Prostate gland (tissue), 2 donors: ENCODE data around the gene ZNF821. TPM values are rescaled to one million over a fixed set of nuclear protein-coding genes. Genes with fewer than 3 reads are reported as not detected.
"Not testable (repeated sequence)": the region's sequence is repeated elsewhere in the genome, so short reads cannot be mapped to it uniquely, and the experiment has no call there.

Source experiments
- DNase-seq: peaks from one replicate; pipeline ENCODE4 v3.0.0-alpha.2; 2019; ENCODE audit warnings: low spot score
- H3K27ac ChIP-seq, 2 donors: fragments of 200-600 bp; sonication (generic); 2 replicates each; pipeline ENCODE4 v1.5.1; 2017 to 2019
- H3K27me3 ChIP-seq: fragments of 200-600 bp; sonication (generic); replicated peaks from 2 replicates; pipeline ENCODE4 v1.5.1; 2019; ENCODE audit not compliant: insufficient read depth
- H3K36me3 ChIP-seq, 2 donors: fragments of 200-600 bp; sonication (generic); 1 replicate in 1 of 2; 2 replicates in 1 of 2; pipeline versions ENCODE4 v1.5.1 to v1.8.1; 2017 to 2019
- H3K4me1 ChIP-seq: fragments of 200-600 bp; sonication (generic); replicated peaks from 2 replicates; pipeline ENCODE4 v1.5.1; 2019
- H3K4me3 ChIP-seq, 2 donors: fragments of 200-600 bp; sonication (generic); 2 replicates each; pipeline ENCODE4 v1.5.1; 2017 to 2019
- H3K9me3 ChIP-seq: fragments of 200-600 bp; sonication (generic); 2 replicates; pipeline ENCODE4 v1.5.1; 2017
- POLR2A ChIP-seq: fragments of 450-650 bp; IDR thresholded peaks from one replicate; pipeline ENCODE4 v1.6.1; 2016; ENCODE audit warnings: antibody characterized with exemption, mild to moderate bottlenecking
- POLR2AphosphoS5 ChIP-seq: sonication (generic); formaldehyde crosslinking; IDR thresholded peaks from one replicate; pipeline ENCODE4 v1.6.1; 2017; ENCODE audit warnings: antibody characterized with exemption
- WGBS: methylation state at CpG from one replicate; pipeline ENCODE4 v1.1.5; 2018; 5-methylcytosine and 5-hydroxymethylcytosine counted together
- intact Hi-C: fragments of 100-400 bp; cut with DNase I; formaldehyde crosslinking; loops from one replicate; pipeline ENCODE4 v1.14.2; 2022
- total RNA-seq, 2 donors: library from RNA; depleted of rRNA; stranded (reverse); fragments of >200 nt; gene quantifications; one replicate each; pipeline ENCODE4 v1.1.0, GENCODE V29; 2016
- TF ChIP-seq, protein P1 (sequence below), 4 experiments: fragments of 200-600 bp in 2 of 4; fragments of 450-650 bp in 2 of 4; sonication (generic) in 2 of 4; IDR thresholded peaks; 1 replicate in 3 of 4; 2 replicates in 1 of 4; pipeline ENCODE4 v1.5.1; 2016 to 2019; ENCODE audit warnings: antibody characterized with exemption in 4 of 4, mild to moderate bottlenecking in 2 of 4, moderate library complexity in 2 of 4

The ZNF821 gene
- total RNA-seq, 2 donors from 2014 or later: 20.0 to 26.6 TPM

DNA sequence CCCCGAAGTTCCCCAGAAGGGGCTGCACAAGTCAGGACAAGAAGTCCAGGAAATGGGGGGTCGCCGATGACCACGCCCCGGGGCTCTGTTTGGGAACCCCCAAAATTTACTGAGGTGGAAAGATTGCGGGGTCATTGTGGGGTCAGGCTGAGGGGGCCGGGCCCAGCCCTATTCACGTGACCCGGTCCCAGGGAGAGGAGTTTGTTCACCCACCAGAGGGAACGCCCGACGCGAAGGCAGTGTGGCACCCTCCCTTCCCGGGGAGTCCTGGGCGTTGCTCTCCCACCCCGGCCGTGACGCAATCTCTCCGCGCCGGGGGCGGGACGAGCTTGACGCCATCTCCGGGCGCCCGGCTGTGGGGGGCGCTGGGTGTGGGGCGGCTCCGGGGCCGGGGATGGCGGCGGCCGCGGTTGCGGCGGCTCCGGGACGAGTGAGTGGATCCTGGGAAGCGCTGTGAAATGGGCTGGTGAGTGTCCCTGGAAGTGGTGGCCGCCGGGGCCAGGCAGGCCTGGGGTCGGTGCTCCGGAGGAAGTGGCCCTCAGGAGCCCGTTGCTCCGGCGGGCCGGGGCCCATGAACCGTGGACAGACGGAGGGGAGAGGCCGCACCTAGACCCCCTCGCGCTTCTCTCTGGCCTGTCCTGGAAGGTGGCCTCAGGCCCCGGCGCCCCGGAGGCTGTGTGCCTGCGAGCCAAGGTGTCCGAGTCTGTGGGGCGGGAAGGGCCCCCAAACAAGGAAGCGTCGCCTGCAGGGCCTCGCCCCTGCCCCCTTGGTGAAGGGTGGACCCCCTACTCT is 38.1 kb downstream of the ZNF821 start, which contains the start of gene ATXN1L:
Gene ATXN1L (plus strand): TSS at position 338 of the 792 bp plus-strand sequence. CDS start 3,765 bp downstream, outside the sequence.
- Histone ChIP-seq H3K4me3 (peak within 1 kb of the TSS; percentile 93 to 96), H3K36me3 (peaks cover 3 to 13% of the 10 kb centered on the region in 2 donors), H3K4me1 (peaks cover 4% of the 10 kb centered on the region), H3K27me3 (no peaks in the 10 kb centered on the region), H3K27ac (peak within 1 kb of the TSS; percentile 83 to 89), H3K9me3 (no peaks in the 10 kb centered on the region)
- TF ChIP-seq POLR2A: peak; percentile 86
- peak; percentile 93 for TF ChIP-seq POLR2AphosphoS5
- TF ChIP-seq, protein P1, sequence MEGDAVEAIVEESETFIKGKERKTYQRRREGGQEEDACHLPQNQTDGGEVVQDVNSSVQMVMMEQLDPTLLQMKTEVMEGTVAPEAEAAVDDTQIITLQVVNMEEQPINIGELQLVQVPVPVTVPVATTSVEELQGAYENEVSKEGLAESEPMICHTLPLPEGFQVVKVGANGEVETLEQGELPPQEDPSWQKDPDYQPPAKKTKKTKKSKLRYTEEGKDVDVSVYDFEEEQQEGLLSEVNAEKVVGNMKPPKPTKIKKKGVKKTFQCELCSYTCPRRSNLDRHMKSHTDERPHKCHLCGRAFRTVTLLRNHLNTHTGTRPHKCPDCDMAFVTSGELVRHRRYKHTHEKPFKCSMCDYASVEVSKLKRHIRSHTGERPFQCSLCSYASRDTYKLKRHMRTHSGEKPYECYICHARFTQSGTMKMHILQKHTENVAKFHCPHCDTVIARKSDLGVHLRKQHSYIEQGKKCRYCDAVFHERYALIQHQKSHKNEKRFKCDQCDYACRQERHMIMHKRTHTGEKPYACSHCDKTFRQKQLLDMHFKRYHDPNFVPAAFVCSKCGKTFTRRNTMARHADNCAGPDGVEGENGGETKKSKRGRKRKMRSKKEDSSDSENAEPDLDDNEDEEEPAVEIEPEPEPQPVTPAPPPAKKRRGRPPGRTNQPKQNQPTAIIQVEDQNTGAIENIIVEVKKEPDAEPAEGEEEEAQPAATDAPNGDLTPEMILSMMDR (IDR thresholded peaks at IDR 0.05): peak in 3 of 4 experiments; percentile 18 to 35 (median 24)
- intact Hi-C loops: loop anchor here (5.0 kb wide), 1 partner anchor 39 kb away; the partner anchor contains the start of gene AP1G1
- WGBS: under 1% methylated on average over 45 of the region's 62 CpGs
- peak; percentile 81 for DNase-seq

GRCh38 chr16:71843572-71843971 is 40.4 kb downstream of the ZNF821 start:
- Histone ChIP-seq H3K27me3 (no peaks in the 10 kb centered on the region), H3K9me3 (no peaks in the 10 kb centered on the region), H3K4me3 (no peak overlapping the region), H3K27ac (no peak overlapping the region), H3K36me3 (no peaks in the 10 kb centered on the region), H3K4me1 (peaks cover 4% of the 10 kb centered on the region)
- TF ChIP-seq POLR2A (no peak), POLR2AphosphoS5 (no peak)
- TF ChIP-seq, protein P1 (IDR thresholded peaks at IDR 0.05): no peak
- DNase-seq: no peak
- intact Hi-C loops: no loop called here
- 77% methylated on average over 2 of the region's 2 CpGs for WGBS

- TF ChIP-seq POLR2A (no peak), POLR2AphosphoS5 (no peak)
- TF ChIP-seq, protein P1 (IDR thresholded peaks at IDR 0.05): no peak
- no peak overlapping the region for H3K27ac ChIP-seq
- no peaks in the 10 kb centered on the region for H3K4me1 ChIP-seq
- H3K36me3 ChIP-seq: no peaks in the 10 kb centered on the region
- intact Hi-C loops: no loop called here
- no peak overlapping the region for H3K4me3 ChIP-seq
- DNase-seq: no peak
- 52% methylated on average over 7 of the region's 7 CpGs for WGBS
- H3K9me3 ChIP-seq: no peaks in the 10 kb centered on the region
- no peaks in the 10 kb centered on the region for H3K27me3 ChIP-seq
These were observed 43.9 kb downstream of the ZNF821 start for GRCh38 chr16:71840052-71840451.

DNA sequence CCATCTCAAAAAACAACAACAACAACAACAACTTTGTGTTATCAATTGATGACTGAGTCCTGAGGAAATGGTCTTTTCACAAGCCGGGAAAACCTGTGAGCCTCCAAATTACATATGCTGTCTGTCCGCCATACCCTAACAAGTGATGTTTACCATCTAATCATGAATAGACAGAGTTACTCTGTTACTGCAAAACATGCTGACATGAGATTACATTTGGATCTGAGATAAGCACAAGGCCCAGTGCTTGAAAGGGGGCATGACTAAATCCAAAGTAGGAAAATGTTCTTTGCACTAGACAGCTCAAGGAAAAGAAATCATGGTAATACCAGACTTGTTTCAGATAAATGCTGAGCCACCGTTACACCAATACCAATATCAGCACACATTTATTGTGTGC is 46.8 kb downstream of the ZNF821 start:
- Histone ChIP-seq H3K4me1 (no peaks in the 10 kb centered on the region), H3K27me3 (no peaks in the 10 kb centered on the region), H3K36me3 (no peaks in the 10 kb centered on the region), H3K9me3 (no peaks in the 10 kb centered on the region), H3K27ac (no peak overlapping the region), H3K4me3 (no peak overlapping the region)
- DNase-seq: no peak
- intact Hi-C loops: no loop called here
- WGBS: 86% methylated on average over 3 of the region's 3 CpGs
- TF ChIP-seq, protein P1 (IDR thresholded peaks at IDR 0.05): no peak
- TF ChIP-seq POLR2A (no peak), POLR2AphosphoS5 (no peak)

DNA sequence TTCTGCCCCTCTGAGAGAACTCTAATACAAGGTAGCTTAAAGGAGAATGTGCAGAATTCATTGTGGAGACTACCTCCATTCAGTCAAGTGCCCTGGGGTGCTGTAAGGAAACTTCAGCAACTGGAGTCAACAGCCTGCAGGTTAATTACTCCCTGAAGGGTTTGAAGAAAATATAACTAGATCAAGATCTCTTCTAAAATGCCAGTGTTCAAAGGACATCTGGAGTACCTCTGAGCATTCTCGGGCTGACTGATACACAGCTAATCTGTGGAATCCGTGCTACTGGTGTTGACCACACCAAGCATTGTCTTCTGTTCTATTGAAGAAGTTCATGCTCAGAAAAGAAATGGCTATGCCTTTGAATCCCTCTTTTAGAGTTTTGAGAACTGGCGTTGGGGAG is 49.7 kb downstream of the ZNF821 start:
- 76% methylated on average over 3 of the region's 3 CpGs for WGBS

GRCh38 chr16:71832112-71832511 is 51.9 kb downstream of the ZNF821 start:
- H3K4me3 ChIP-seq, H3K4me1 ChIP-seq, DNase-seq, intact Hi-C loops, H3K9me3 ChIP-seq, H3K36me3 ChIP-seq, H3K27me3 ChIP-seq, H3K27ac ChIP-seq: not testable (repeated sequence)
- WGBS: 88% methylated on average over 2 of the region's 2 CpGs

More for the DNA sequence above, 49.7 kb downstream of the ZNF821 start:
- intact Hi-C loops: no loop called here
- Histone ChIP-seq H3K4me3 (no peak overlapping the region), H3K27ac (no peak overlapping the region), H3K36me3 (no peaks in the 10 kb centered on the region), H3K4me1 (no peaks in the 10 kb centered on the region), H3K9me3 (no peaks in the 10 kb centered on the region), H3K27me3 (no peaks in the 10 kb centered on the region)
- DNase-seq: no peak
- TF ChIP-seq POLR2A (no peak), POLR2AphosphoS5 (no peak)
- TF ChIP-seq, protein P1 (IDR thresholded peaks at IDR 0.05): no peak

DNA sequence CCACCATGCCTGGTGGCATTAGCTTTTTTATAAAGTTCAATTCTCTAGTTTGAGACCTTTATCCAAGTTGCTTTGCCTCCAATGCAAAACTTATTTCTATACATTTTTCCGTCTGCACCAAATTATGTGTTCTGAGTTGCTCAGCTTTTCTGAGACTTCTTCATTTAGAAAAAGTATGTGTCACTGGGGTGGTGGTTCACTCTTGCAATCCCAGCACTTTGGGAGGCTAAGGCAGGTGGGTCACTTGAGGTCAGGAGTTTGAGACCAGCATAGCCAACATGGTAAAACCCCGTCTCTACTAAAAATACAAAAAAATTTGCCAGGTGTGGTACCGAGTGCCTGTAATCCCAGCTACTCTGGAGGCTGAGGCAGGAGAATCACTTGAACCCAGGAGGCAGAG is 52.3 kb downstream of the ZNF821 start:
- H3K27me3 ChIP-seq, DNase-seq, H3K27ac ChIP-seq, H3K4me1 ChIP-seq, H3K4me3 ChIP-seq, H3K9me3 ChIP-seq, intact Hi-C loops, H3K36me3 ChIP-seq: not testable (repeated sequence)
- WGBS: 95% methylated on average over 3 of the region's 3 CpGs
